ENCODE results near the gene GREB1.

The GREB1 gene

DNA sequence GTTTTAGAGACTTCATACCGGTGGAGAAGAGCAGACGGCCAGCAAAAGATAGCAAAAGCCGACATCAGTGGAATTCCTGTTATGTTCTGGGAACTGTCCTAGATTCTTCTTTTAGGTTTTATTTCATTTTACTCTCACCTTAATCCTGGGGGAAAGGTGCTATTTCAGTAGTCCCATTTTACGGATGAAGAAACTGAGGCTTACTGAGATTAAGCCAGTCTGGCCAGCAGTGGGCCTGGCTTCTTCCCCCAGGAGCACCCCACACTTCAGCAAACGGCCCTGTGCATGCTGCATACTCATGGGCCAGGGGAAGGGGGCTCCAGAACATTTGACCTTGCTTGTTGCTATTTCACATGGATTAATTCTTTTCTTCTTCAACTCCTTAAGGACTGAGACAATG, 79.5 kb downstream of the GREB1 start:
- no peak for DNase-seq

DNA sequence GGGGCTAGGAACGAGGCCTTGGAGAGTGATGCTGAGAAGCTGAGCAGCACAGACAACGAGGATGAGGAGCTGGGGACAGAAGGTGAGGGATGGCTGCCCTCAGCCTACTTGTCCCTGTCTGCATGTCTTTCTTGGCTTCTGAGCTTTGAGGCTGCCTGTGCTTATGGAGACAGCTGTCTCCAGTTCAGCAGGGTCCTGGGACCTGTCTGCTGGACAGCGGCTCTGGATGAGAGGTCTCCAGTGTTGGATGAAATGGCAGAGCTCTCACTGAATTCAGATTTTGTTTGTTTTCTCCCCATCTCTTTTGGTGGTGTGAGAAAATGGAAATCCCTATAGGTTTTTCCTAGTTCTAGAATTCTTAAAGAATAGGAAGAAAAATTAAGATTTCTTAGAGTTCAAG, 81.4 kb downstream of the GREB1 start:
- DNase-seq, result no peak

DNA sequence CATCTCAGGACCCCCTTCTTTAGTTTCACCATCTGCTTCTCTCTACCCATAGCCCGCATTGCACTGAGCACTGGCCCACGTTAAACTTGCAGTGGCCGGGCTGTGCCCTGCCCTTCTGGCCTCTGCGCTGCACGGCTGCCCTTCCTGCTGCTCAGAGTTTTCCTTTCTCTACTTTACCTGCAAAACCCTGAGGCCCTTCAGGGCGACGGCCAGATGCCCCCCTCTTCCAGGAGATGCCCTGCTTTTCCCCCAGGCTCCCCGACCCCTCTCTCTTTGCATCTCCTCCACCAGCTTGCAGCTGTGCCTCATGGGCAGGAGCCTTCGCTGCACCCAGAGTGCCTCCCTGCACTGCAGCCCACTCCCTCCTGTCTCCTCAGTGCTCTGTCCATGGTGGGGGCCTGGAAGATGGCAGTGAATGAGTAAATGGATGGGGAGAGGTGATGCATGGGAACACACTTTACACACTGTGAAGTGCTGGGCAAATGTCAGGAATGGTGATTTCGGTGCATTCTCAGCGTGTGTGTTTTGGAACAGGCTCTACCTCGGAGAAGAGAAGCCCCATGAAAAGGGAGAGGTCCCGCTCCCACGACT, 82.3 kb downstream of the GREB1 start:
- no peak for DNase-seq

DNA sequence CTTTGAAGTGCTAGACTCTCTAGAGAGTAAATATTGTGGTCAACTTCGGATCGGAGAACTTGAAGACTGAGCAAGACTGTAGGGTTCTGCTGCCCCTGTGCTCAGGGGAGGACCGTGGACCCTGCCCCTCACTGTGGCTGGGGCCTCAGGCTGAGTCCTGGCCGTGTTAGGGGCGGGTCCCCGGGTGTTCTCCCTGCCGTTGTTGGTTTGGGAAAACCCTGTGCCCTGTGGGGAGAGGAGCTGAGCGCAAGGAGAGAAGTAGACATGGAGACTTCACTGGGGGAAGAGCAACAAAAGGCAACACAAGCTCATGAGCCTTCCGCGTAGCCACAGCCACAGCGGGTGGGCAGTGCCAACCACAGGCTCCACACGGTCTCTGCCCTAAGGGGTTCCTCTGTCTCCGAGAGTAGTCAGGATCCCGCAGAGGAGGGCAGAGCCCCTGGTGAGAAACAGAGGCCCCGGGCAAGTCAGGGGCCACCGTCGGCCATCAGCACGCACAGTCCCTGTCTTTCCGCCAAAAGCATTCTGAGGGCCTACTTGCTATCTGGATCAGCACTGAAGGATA, 83.1 kb downstream of the GREB1 start:
- no peak for DNase-seq

DNA sequence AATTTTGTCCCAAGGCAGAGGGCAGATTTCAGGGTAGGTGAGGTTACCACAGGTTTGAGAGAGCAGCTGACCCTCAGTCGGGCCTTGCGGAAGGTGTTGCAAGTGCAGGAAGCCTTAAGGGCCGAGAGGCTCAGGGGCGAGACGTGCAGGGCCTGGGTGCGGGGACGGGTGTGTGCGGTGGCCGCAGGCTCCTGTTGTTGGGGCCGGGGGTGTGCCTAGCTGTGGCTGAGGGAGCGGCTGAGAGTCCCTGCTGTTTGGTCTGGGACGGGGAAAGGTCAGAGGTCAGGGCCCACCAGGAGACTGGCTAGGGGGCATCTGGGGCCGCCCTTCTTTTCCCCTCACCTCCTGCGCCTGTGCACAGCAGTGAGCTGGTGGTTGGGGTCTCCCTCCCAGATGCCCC, 83.7 kb downstream of the GREB1 start:
- DNase-seq, result no peak

DNA sequence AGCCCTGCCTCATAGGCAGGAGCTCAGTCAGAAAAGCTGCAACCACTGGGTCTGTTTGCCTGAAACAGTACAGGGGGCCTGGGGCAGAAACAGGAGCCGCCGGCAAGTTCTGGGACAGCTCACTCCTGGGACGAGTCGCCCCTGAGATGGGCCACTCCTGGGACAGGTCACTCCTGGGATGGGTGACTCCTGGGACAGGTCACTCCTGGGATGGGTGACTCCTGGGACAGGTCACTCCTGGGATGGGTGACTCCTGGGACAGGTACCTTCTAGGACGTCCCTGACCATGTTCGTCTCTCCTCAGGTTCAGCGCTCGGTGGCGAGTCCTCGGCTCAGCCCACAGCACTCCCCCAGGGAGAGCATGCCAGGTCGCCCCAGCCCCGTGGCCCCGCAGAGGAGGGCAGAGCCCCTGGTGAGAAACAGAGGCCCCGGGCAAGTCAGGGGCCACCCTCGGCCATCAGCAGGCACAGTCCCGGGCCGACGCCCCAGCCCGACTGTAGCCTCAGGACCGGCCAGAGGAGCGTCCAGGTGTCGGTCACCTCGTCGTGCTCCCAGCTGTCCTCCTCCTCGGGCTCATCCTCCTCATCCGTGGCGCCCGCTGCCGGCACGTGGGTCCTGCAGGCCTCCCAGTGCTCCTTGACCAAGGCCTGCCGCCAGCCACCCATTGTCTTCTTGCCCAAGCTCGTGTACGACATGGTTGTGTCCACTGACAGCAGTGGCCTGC, 84.3 kb downstream of the GREB1 start:
- DNase-seq, result no peak

DNA sequence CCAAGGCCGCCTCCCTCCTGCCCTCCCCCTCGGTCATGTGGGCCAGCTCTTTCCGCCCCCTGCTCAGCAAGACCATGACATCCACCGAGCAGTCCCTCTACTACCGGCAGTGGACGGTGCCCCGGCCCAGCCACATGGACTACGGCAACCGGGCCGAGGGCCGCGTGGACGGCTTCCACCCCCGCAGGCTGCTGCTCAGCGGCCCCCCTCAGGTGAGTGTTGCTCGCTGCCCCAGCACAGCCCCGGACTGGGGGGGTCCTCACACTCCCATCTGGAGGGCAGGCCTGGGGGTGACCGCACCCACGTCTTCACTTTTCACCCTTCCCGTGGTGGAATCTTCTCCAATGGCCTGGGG, 84.8 kb downstream of the GREB1 start:
- DNase-seq, result no peak

DNA sequence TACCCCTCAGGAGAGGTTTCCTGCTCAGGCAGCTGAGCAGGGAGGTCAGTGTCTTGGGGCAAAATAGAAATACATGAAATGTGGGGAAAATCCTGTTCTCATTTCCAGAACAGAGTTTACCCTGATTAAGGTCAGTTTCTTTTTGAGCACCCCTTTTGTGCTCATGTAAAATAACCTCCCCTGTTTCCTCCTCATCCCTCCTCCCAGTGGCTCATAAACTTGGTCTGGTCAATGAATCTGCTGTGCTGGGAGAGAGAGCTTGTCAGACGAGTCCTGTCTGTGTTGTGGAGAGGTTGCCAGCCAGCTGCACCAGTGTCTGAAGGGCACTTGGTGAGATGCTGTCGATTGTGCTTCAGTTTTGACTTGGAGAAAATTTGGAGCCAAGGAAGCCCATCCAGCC, 87.6 kb downstream of the GREB1 start:
- DNase-seq, result no peak

DNA sequence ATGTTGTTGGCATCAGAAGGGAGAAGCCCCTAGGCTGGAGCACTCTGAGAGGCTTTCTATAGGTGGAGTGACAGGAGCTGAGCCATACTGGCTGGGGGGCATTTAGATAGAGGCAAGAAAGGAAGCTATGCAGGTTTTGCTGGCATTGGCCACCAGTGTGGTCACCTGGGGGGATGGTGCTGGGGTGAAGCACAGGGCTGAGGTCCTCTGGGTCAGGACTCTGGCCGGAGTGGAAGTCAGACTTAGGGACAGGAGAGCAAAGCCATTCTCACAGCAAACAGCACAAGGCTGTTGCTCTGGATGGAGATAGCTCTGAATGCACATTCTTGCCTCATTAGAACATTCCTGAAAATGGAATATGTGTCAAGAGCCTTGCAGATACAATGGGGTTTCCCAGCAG, 88.8 kb downstream of the GREB1 start:
- no peak for DNase-seq

DNA sequence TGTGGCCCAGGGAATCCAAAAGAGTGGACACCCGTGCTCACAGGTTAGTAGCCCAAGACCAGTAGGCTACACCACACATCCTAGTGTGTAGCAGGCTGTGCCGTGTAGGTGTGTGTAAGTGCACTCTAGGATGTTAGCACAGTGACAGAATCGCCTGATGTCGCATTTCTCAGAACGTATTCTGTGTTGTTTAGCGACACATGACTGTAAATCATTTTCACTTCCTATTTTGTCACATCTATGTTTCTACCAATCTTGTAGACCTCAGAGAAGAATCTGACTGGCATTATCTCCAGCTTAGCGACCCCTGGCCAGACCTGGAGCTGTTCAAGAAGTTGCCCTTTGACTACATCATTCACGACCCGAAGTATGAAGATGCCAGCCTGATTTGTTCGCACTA, 91.0 kb downstream of the GREB1 start:
- DNase-seq, result no peak

DNA sequence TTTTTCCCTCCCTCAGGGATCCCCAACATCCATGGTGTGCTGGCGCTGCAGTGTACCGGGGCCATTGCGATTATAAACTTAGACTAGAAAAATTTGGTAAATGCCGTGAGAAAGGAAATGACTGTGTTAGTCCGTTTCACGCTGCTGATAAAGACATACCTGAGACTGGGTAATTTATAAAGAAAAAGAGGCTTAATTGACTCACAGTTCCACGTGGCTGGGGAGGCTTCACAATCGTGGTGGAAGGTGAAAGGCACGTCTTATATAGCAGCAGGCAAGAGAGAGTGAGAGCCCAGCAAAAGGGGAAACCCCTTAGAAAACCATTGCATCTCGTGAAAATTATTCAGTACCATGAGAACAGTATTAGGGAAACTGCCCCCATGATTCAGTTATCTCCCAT, 91.8 kb downstream of the GREB1 start:
- no peak for DNase-seq

DNA sequence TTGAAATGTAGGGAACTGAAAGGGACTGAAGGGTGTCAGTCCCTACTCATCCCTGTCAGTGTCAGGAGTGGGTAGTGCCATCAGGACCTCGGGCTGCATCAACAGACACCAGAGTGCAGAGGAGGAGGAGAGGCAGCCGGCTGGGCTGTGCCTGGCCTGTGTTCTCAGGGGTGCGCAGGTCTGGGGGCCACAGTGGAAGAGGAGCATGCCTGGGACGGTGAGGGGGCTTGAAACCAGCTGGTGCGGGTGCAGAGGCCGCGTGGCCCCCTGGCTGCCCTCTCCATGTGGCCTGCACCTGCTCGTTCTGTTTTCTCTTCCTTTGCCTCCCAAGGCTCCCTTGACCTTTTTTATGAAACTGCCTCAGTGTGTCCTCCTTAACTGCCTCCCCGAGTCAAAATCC, 94.8 kb downstream of the GREB1 start:
- DNase-seq, result no peak

DNA sequence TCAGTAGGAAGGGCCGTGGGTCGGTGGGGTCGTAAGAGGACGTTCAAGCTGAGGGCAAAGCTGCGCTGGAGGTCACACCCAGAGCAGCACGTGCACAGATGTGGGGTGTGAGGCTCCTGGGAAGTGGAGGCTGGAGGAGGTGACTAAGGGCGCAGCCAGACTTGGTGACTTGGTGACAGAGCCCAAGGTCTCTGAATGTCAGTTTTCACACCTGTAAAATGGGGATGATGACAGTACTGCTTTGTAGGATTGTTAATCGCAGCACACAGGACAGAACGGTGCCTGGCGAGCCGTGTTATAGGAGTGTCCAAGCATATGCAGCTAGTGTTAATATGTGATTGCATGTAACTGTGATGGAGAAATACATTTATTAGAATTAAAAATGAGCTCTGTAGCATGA, 95.4 kb downstream of the GREB1 start:
- no peak for DNase-seq

DNA sequence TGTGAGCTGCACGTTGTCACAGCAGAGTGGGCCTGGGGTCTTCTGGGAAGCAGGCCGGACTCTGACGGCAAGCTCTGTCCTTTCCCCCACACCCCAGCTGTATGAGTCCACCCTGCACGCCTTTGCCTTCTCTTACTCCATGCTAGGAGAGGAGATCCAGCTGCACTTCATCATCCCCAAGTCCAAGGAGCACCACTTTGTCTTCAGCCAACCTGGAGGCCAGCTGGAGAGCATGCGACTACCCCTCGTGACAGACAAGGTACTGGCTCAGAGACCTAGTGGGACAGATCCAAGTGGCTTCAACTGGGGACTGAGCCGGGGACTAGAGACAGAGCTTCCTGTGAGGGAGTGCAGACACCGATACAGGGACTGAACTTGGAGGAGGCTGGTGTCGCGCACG, 96.0 kb downstream of the GREB1 start:
- DNase-seq, result no peak

DNA sequence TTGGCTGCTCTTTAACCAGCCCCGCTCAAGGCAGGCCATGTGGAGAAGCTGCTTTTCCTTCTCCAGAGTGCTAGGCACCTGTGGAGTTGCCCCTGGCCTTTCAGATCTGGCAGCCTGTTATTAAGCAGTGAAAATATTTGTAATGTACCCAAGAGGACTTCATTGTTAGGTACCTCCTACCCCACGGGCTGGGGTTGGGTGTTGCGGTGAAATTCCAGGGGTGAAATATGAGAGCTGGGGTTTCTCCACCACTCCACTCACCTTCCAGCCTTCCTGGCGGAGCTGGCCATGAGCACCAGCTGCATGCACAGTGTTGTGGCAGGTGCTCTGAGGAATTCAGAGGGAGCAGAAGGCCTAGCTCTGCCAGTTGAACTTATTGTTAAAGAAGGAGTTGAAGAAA, 97.0 kb downstream of the GREB1 start:
- DNase-seq, result no peak

DNA sequence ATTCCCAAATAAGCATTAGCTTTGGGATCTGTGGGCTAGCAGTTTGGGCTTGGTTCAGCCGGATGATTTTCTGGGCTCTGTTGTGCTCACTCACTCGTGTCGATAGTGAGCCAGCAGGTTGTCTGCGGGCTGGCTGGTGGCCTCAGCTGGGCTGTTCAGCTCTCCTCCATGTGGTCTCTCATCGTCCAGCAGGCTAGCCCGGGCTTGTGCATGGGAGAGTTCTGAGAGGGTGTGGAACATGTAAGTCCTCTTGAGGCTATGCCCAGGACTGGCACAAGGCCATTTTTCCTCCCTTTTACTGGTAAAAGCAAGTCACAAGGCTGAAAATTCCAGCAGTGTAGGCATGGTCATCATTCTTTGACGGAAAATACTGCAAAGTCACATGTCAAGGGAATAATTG, 97.6 kb downstream of the GREB1 start:
- no peak for DNase-seq

DNA sequence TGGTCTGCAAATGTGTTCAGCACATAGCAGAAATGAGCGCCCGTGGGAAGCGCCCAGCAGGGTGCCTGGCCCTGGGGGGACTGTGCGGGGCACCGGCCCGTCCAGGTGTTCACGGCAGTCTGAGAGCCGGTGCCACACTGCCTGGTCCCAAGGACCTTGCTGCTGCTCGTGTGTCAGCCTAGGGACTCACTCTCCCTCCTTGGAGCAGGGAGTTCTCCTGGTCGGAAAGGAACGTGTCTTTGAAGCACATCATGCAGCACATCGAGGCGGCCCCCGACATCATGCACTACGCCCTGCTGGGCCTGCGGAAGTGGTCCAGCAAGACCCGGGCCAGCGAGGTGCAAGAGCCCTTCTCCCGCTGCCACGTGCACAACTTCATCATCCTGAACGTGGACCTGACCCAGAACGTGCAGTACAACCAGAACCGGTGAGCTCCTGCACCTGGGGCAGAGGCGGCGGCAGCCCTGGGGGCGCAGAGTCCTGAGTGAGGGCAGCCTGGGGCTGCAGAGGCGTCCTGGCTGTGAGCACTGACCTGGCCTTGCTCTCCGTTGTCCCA, 100.2 kb downstream of the GREB1 start:
- DNase-seq, result no peak

DNA sequence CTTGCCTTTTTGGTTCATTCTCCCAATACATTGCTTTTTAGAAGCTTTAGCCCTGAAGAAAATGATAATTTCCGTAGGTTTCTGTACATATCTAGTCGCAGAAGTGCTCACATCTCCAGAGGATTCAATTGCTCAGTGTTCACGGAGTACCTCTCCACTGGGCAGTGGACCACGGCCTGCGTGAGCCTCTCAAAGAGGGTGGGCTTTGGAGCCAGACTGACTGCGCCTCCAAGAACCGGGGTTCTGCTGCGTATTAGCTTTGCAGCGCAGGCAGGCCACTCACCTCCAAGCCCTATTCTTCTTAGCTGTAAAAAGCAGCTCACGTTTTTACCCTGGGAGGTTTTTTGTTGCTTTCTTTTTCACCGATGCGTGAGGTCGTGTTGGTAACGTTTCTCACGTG, 100.7 kb downstream of the GREB1 start:
- DNase-seq, result no peak

DNA sequence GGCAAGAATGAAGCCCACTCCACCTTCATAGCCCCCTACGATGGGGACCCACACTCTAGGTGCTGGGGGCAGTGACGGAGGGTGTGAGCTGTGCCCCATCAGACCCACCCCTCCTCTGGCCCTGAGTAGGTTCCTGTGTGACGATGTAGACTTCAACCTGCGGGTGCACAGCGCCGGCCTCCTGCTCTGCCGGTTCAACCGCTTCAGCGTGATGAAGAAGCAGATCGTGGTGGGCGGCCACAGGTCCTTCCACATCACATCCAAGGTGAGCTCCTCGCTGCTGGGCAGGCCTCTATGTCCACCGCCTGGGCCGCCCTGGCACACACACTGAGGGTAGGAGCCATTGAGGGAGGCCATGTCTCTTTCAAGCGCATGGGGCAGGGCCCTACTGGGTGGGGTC, 101.3 kb downstream of the GREB1 start:
- DNase-seq, result no peak

DNA sequence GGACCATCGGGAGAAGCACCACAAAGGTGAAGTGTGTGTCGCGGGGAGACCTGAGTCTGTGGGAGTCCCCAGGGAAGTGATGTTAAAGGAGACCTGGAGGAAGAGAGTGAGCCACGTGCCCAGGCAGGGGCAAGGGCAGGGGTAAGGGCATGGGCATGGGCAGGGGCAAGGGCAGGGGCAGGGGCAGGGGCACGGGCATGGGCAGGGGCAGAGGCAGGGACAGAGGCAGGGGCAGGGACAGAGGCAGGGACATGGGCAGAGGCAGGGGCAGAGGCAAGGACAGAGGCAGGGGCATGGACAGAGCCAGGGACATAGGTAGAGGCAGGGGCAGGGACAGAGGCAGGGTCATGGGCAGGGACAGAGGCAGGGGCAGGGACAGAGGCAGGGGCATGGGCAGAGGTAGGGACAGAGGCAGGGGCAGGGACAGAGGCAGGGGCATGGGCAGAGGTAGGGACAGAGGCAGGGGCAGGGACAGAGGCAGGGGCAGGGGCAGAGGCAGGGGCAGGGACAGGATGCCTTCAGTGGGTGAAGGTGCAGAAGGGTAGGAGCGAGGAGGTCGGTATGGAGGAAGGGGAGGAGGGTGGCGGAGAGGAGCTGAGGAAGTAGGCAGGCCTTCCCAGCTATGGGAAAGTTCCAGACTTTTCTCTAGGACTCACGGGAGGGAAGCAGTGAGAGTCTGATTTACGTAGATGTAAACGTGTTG, 102.9 kb downstream of the GREB1 start:
- no peak for DNase-seq

DNA sequence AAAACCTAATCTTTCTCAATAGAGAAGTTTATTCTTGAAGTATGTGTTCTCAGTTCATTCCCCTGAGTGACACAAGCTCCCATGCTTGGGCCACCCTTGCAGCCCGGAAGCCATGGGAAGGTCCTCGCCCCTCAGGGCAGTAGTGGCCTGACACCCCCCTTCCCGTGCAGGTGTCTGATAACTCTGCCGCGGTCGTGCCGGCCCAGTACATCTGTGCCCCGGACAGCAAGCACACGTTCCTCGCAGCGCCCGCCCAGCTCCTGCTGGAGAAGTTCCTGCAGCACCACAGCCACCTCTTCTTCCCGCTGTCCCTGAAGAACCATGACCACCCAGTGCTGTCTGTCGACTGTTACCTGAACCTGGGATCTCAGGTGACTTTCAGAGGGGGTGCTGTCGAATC, 103.7 kb downstream of the GREB1 start:
- no peak for DNase-seq

DNA sequence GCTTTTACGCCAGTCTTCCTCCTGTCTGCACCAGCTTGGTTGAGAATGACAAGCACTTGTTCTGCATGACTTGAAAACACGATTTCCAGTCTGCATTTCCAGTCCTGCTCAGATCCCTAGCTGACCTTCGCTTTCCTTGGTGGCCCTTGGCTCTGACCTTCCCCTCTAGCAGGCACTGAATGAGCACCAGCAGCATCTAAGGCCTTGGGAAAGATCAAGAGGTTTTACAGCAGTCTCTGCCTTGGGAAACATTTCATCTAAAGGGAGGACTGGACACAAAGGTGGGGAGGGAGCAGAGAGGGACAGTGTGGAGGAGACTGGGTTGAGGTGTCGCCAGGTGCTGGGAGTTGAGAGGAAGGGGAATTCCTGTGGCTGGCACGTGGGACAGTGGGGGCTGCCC, 105.7 kb downstream of the GREB1 start:
- DNase-seq, result no peak

DNA sequence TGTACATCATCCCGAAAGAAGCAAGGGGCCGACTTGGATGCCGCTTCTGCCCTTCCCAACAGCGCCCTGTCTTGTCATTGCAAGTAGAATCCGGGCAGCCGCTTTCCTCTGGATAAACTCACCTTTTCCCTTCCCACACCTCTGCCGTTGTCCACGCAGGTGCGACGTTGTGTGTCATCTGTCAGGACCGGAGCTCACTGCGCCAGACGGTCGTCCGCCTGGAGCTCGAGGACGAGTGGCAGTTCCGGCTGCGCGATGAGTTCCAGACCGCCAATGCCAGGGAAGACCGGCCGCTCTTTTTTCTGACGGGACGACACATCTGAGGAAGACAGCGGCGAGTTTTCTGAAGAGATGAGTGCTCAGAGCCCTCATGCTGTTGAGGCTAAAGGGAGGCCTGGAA, 106.3 kb downstream of the GREB1 start:
- DNase-seq, result no peak

DNA sequence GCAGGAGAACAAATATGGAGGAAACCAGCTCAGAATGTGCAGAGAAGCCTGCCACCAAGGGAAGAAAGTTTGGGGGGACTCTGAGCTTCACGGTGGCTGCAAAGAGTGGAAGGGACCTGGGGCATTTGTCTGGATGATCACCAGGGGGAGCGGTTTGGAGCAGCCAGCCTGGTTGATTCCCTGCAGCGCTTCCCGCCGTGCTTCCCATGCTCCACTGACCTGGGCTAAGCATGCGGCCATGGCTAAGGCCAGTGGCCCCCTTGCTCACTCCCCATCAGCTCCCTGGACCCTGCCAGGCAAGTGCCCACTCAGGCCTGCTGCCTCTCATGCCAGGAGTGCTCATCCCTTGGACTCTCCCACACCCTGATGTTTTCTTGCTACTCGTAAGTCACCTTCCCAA, 109.1 kb downstream of the GREB1 start:
- DNase-seq, result no peak

All from central memory CD4-positive, alpha-beta T cell (primary cell).